Neural cell (in vitro differentiated cells): Measurements from ENCODE around the gene USP20. TPM values are rescaled to one million over a fixed set of nuclear protein-coding genes. Genes with fewer than 3 reads are reported as not detected.

Experiments
- H2AFZ ChIP-seq: fragments of 200-600, 300-800 bp; sonication (generic), shearing (Covaris generic); 2 replicates; pipeline ENCODE4 v1.6.0; 2014; ENCODE audit warnings: low read depth, mild to moderate bottlenecking, antibody characterized with exemption, low read length, moderate library complexity
- H3F3A ChIP-seq: fragments of 200-600 bp; shearing (Covaris generic); 2 replicates; pipeline ENCODE4 v1.6.1; 2016; ENCODE audit warnings: mild to moderate bottlenecking, moderate library complexity, mixed read lengths, antibody characterized with exemption, low read length; ENCODE audit not compliant: insufficient read depth, poor library complexity, severe bottlenecking
- H3K27ac ChIP-seq: fragments of 200-600, 300-800 bp; sonication (generic), shearing (Covaris generic); 2 replicates; pipeline ENCODE4 v1.5.1; 2014; ENCODE audit warnings: mild to moderate bottlenecking, low read length, moderate library complexity
- H3K27me3 ChIP-seq: fragments of 300-800, 200-600 bp; sonication (generic), shearing (Covaris generic); 2 replicates; pipeline ENCODE4 v1.6.0; 2014; ENCODE audit warnings: mild to moderate bottlenecking, low read depth, low read length, moderate library complexity; ENCODE audit not compliant: insufficient read depth
- H3K36me3 ChIP-seq: fragments of 300-800, 200-600 bp; sonication (generic), shearing (Covaris generic); 2 replicates; pipeline ENCODE4 v1.5.1; 2014; ENCODE audit warnings: mild to moderate bottlenecking, antibody characterized with exemption, low read length, moderate library complexity; ENCODE audit not compliant: insufficient read depth
- H3K4me2 ChIP-seq: fragments of 300-800, 200-600 bp; sonication (generic), shearing (Covaris generic); 2 replicates; pipeline ENCODE4 v1.6.0; 2014; ENCODE audit warnings: mild to moderate bottlenecking, low read length
- H3K4me3 ChIP-seq: fragments of 300-800, 200-600 bp; sonication (generic), shearing (Covaris generic); 2 replicates; pipeline ENCODE4 v1.5.1; 2014; ENCODE audit warnings: mild to moderate bottlenecking, low read length, moderate library complexity
- H3K79me2 ChIP-seq: fragments of 200-600 bp; shearing (Covaris generic); replicated peaks from 2 replicates; pipeline ENCODE4 v1.6.0; 2014; ENCODE audit warnings: mild to moderate bottlenecking, low read length, moderate library complexity; ENCODE audit not compliant: insufficient read depth
- H3K9ac ChIP-seq: fragments of 300-800, 200-600 bp; sonication (generic), shearing (Covaris generic); 2 replicates; pipeline ENCODE4 v1.6.1; 2016; ENCODE audit warnings: mild to moderate bottlenecking, low read length, mixed read lengths
- H3K9me2 ChIP-seq: fragments of 200-600 bp; shearing (Covaris generic); 2 replicates; pipeline ENCODE4 v1.6.1; 2016; ENCODE audit warnings: mild to moderate bottlenecking, low read length, mixed read lengths; ENCODE audit not compliant: insufficient read depth
- H3K9me3 ChIP-seq: fragments of 200-600, 300-800 bp; sonication (generic), shearing (Covaris generic); 2 replicates; pipeline ENCODE4 v1.6.1; 2016; ENCODE audit warnings: mild to moderate bottlenecking, mixed run types, low read length, moderate library complexity, mixed read lengths
- H4K20me1 ChIP-seq: fragments of 200-600 bp; shearing (Covaris generic); 2 replicates; pipeline ENCODE4 v1.6.1; 2016; ENCODE audit warnings: mild to moderate bottlenecking, mixed run types; ENCODE audit not compliant: insufficient read depth
- EP300 ChIP-seq: fragments of 450-650 bp; conservative IDR thresholded peaks from 2 replicates; pipeline ENCODE4 v1.6.1; 2014; ENCODE audit warnings: antibody characterized with exemption, mild to moderate bottlenecking, moderate library complexity; ENCODE audit not compliant: poor library complexity, severe bottlenecking
- EZH2 ChIP-seq: fragments of 200-600, 300-800 bp; shearing (Covaris generic), sonication (generic); IDR thresholded peaks from 2 replicates; pipeline ENCODE4 v1.6.1; 2014; ENCODE audit warnings: antibody characterized with exemption, low read length, borderline replicate concordance, mild to moderate bottlenecking; ENCODE audit not compliant: insufficient read depth, poor library complexity, severe bottlenecking
- MXI1 ChIP-seq: fragments of 450-650 bp; conservative IDR thresholded peaks from 2 replicates; pipeline ENCODE4 v1.6.1; 2014; ENCODE audit warnings: antibody characterized with exemption, mild to moderate bottlenecking; ENCODE audit not compliant: poor library complexity, severe bottlenecking
- POLR2AphosphoS5 ChIP-seq: IDR thresholded peaks from 2 replicates; pipeline ENCODE4 v1.6.1; 2012
- RAD21 ChIP-seq: fragments of 450-650 bp; conservative IDR thresholded peaks from 2 replicates; pipeline ENCODE4 v1.6.1; 2014; ENCODE audit warnings: antibody characterized with exemption, mild to moderate bottlenecking, moderate library complexity
- SMC3 ChIP-seq: fragments of 450-650 bp; conservative IDR thresholded peaks from 2 replicates; pipeline ENCODE4 v1.6.1; 2014; ENCODE audit warnings: antibody characterized with exemption, mild to moderate bottlenecking, moderate library complexity; ENCODE audit not compliant: poor library complexity
- TAF1 ChIP-seq: IDR thresholded peaks from 2 replicates; pipeline ENCODE4 v1.6.1; 2012; ENCODE audit warnings: low read depth
- polyA plus RNA-seq: library from polyadenylated mRNA; depleted of rRNA; stranded (reverse); fragments of >200 nt; gene quantifications from 2 replicates; pipeline ENCODE4 v1.2.3, GENCODE V29; 2014
- TF ChIP-seq, protein P1 (sequence below): fragments of 450-650 bp; IDR thresholded peaks from 2 replicates; pipeline ENCODE4 v1.5.1; 2014; ENCODE audit warnings: antibody characterized with exemption, mild to moderate bottlenecking, moderate library complexity; ENCODE audit not compliant: poor library complexity, severe bottlenecking
- TF ChIP-seq, protein P2 (sequence below): IDR thresholded peaks from 2 replicates; pipeline ENCODE4 v1.6.1; 2012; ENCODE audit warnings: borderline replicate concordance

The USP20 gene
- polyA plus RNA-seq, 1 donor from 2014 or later: 39.8 TPM

DNA sequence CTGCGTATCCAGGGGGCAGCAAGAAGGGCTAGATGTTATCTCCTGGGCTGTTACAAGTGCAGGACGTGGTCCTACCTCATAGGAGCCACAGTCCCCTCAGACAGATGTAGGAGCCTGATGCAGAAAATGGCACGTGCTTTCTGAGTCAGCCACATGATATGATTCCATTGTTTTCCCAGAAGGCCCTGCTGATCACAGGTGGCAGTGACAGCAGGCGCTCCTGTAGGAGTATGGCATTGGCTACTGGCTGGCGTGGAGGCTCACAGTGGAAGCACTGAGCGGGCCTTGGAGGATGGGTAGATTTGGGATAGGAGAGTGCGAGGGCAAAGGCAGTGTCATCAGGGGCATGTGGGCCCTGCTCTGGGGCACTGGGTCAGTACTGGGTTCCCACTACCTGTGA lies 21.9 kb downstream of the USP20 start:
- TF ChIP-seq, protein P1, sequence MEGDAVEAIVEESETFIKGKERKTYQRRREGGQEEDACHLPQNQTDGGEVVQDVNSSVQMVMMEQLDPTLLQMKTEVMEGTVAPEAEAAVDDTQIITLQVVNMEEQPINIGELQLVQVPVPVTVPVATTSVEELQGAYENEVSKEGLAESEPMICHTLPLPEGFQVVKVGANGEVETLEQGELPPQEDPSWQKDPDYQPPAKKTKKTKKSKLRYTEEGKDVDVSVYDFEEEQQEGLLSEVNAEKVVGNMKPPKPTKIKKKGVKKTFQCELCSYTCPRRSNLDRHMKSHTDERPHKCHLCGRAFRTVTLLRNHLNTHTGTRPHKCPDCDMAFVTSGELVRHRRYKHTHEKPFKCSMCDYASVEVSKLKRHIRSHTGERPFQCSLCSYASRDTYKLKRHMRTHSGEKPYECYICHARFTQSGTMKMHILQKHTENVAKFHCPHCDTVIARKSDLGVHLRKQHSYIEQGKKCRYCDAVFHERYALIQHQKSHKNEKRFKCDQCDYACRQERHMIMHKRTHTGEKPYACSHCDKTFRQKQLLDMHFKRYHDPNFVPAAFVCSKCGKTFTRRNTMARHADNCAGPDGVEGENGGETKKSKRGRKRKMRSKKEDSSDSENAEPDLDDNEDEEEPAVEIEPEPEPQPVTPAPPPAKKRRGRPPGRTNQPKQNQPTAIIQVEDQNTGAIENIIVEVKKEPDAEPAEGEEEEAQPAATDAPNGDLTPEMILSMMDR: no peak
- TF ChIP-seq SMC3: no peak
- TF ChIP-seq TAF1: no peak
- no peak for TF ChIP-seq RAD21
- no peak for TF ChIP-seq EZH2
- TF ChIP-seq EP300: no peak
- TF ChIP-seq POLR2AphosphoS5: no peak
- TF ChIP-seq, protein P2, sequence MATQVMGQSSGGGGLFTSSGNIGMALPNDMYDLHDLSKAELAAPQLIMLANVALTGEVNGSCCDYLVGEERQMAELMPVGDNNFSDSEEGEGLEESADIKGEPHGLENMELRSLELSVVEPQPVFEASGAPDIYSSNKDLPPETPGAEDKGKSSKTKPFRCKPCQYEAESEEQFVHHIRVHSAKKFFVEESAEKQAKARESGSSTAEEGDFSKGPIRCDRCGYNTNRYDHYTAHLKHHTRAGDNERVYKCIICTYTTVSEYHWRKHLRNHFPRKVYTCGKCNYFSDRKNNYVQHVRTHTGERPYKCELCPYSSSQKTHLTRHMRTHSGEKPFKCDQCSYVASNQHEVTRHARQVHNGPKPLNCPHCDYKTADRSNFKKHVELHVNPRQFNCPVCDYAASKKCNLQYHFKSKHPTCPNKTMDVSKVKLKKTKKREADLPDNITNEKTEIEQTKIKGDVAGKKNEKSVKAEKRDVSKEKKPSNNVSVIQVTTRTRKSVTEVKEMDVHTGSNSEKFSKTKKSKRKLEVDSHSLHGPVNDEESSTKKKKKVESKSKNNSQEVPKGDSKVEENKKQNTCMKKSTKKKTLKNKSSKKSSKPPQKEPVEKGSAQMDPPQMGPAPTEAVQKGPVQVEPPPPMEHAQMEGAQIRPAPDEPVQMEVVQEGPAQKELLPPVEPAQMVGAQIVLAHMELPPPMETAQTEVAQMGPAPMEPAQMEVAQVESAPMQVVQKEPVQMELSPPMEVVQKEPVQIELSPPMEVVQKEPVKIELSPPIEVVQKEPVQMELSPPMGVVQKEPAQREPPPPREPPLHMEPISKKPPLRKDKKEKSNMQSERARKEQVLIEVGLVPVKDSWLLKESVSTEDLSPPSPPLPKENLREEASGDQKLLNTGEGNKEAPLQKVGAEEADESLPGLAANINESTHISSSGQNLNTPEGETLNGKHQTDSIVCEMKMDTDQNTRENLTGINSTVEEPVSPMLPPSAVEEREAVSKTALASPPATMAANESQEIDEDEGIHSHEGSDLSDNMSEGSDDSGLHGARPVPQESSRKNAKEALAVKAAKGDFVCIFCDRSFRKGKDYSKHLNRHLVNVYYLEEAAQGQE: no peak
- TF ChIP-seq MXI1: no peak
- Histone ChIP-seq H3K36me3 (no peaks in the 10 kb centered on the region), H4K20me1 (no peaks in the 10 kb centered on the region), H3K4me3 (no peak overlapping the region), H3K27me3 (no peaks in the 10 kb centered on the region), H3K9ac (no peak overlapping the region), H3K27ac (no peak overlapping the region), H3F3A (no peaks in the 10 kb centered on the region), H3K9me3 (no peaks in the 10 kb centered on the region), H2AFZ (no peak overlapping the region), H3K9me2 (no peaks in the 10 kb centered on the region), H3K4me2 (no peak overlapping the region), H3K79me2 (no peaks in the 10 kb centered on the region)

DNA sequence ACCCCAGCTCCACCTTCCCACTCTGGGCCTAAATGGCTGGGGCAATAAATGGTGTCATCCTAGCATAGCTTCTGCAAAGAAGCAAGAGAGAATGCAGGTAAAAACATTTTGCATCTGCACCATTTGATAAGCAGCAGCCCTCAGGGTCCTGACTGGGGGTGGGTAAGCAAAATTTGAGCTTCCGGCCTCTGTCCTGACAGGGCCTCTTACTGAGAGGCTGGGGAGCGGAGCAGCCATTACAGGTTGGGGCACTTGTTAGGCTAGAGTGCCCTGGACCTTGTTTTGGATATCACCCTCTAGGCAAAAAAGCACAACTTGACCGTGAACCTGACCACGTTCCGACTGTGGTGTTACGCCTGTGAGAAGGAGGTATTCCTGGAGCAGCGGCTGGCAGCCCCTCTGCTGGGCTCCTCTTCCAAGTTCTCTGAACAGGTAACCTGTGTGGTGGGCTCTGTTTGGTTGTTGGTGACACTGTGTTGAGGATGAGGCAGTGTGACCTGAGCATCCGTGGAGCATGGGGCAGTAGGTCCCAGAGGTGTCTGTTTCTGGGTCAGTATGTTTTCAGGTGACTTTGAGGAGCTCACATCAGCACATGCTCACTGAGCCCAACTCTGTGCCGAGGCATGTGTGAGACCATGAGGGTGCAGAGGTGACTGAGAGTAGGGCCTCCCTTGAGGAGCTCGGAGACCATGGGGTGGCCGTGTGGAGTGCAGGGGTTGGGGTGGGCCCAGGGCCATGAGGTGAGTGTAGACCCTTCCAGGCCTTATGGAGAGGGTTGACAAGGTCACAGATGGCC lies 23.1 kb downstream of the USP20 start:
- Histone ChIP-seq H3K36me3 (no peaks in the 10 kb centered on the region), H3K27ac (no peak overlapping the region)
- TF ChIP-seq, protein P2: no peak
- TF ChIP-seq EP300 (no peak), EZH2 (no peak), MXI1 (no peak), RAD21 (no peak), TAF1 (no peak), SMC3 (no peak), POLR2AphosphoS5 (no peak)
- TF ChIP-seq, protein P1: no peak

More for the DNA sequence above, 23.1 kb downstream of the USP20 start:
- no peaks in the 10 kb centered on the region for H3K27me3 ChIP-seq
- no peaks in the 10 kb centered on the region for H3K79me2 ChIP-seq
- no peaks in the 10 kb centered on the region for H3F3A ChIP-seq
- no peak overlapping the region for H3K9ac ChIP-seq
- no peaks in the 10 kb centered on the region for H4K20me1 ChIP-seq
- H3K9me3 ChIP-seq: no peaks in the 10 kb centered on the region
- H3K4me2 ChIP-seq: no peak overlapping the region
- H3K4me3 ChIP-seq: no peak overlapping the region
- H3K9me2 ChIP-seq: no peaks in the 10 kb centered on the region
- H2AFZ ChIP-seq: no peak overlapping the region
